ENCODE results near the gene NFKBIL1. TPM values are rescaled to one million over a fixed set of nuclear protein-coding genes. Genes with fewer than 3 reads are reported as not detected.
A peak's percentile ranks its signal among the peaks of the same experiment; 100 is the strongest.
"Not testable (repeated sequence)": the region's sequence is repeated elsewhere in the genome, so short reads cannot be mapped to it uniquely, and the experiment has no call there.

NFKBIL1 gene
- total RNA-seq, 1 donor, result 12.5 TPM

DNA sequence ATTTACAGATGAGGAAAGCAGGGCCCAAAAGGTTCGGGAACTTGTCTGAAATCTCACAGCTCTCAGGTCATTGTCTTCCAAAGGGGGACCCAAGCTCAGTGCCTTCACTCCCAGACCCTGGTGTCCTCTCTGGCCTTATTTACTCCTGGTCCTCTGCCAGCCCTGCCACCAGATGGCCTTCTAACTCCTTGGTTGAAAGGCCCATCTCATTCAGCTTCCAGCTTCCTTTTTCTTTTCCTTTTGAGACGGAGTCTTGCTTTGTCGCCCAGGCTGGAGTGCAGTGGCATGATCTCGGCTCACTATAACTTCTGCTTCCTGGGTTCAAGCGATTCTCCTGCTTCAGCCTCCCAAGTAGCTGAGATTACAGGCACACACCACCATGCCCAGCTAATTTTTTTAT lies 4.0 kb downstream of the NFKBIL1 start:
- TF ChIP-seq, protein P1, sequence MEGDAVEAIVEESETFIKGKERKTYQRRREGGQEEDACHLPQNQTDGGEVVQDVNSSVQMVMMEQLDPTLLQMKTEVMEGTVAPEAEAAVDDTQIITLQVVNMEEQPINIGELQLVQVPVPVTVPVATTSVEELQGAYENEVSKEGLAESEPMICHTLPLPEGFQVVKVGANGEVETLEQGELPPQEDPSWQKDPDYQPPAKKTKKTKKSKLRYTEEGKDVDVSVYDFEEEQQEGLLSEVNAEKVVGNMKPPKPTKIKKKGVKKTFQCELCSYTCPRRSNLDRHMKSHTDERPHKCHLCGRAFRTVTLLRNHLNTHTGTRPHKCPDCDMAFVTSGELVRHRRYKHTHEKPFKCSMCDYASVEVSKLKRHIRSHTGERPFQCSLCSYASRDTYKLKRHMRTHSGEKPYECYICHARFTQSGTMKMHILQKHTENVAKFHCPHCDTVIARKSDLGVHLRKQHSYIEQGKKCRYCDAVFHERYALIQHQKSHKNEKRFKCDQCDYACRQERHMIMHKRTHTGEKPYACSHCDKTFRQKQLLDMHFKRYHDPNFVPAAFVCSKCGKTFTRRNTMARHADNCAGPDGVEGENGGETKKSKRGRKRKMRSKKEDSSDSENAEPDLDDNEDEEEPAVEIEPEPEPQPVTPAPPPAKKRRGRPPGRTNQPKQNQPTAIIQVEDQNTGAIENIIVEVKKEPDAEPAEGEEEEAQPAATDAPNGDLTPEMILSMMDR (IDR thresholded peaks at IDR 0.05; ENCODE audit: insufficient read depth, low read depth, low read length), result peak; percentile 61
- DNase-seq (ENCODE audit: low read depth), result peak; percentile 72
- not testable (repeated sequence) for H3K4me3 ChIP-seq (ENCODE audit: low read depth, low read length)

- DNase-seq (ENCODE audit: low read depth), result no peak
- TF ChIP-seq, protein P1 (IDR thresholded peaks at IDR 0.05; ENCODE audit: insufficient read depth, low read depth, low read length), result no peak
Measured at GRCh38 chr6:31556307-31556706, 8.9 kb downstream of the NFKBIL1 start.

GRCh38 chr6:31557443-31558317 lies 10.3 kb downstream of the NFKBIL1 start:
- no peak overlapping the region for H3K4me3 ChIP-seq (ENCODE audit: low read depth, low read length)
- DNase-seq (ENCODE audit: low read depth), result no peak
- TF ChIP-seq, protein P1 (IDR thresholded peaks at IDR 0.05; ENCODE audit: insufficient read depth, low read depth, low read length), result no peak

More at GRCh38 chr6:31556307-31556706, 8.9 kb downstream of the NFKBIL1 start:
- H3K4me3 ChIP-seq (ENCODE audit: low read depth, low read length), result no peak overlapping the region

DNA sequence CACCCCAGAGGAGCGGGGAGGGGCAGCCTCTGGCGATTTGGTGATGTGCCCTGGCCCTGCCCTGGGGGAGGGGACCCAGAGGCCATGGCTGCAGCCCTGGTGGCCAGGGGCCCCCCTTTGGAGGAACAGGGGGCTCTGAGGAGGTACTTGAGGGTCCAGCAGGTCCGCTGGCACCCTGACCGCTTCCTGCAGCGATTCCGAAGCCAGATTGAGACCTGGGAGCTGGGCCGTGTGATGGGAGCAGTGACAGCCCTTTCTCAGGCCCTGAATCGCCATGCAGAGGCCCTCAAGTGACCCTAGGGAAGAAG lies 10.9 kb downstream of the NFKBIL1 start:
- no peak overlapping the region for H3K4me3 ChIP-seq (ENCODE audit: low read depth, low read length)
- TF ChIP-seq, protein P1 (IDR thresholded peaks at IDR 0.05; ENCODE audit: insufficient read depth, low read depth, low read length), result no peak
- no peak for DNase-seq (ENCODE audit: low read depth)

- no peak overlapping the region for H3K4me3 ChIP-seq (ENCODE audit: low read depth, low read length)
- TF ChIP-seq, protein P1 (IDR thresholded peaks at IDR 0.05; ENCODE audit: insufficient read depth, low read depth, low read length), result no peak
- peak; percentile 30 for DNase-seq (ENCODE audit: low read depth)
Measured at GRCh38 chr6:31558631-31559500, 11.5 kb downstream of the NFKBIL1 start.

GRCh38 chr6:31559606-31559957 lies 12.2 kb downstream of the NFKBIL1 start:
- H3K4me3 ChIP-seq (ENCODE audit: low read depth, low read length), result no peak overlapping the region
- TF ChIP-seq, protein P1 (IDR thresholded peaks at IDR 0.05; ENCODE audit: insufficient read depth, low read depth, low read length), result no peak
- DNase-seq (ENCODE audit: low read depth), result no peak
